Hypothalamus (tissue), 51 donors: ENCODE data around the gene NISCH.

ENCODE experiments used
- DNase-seq, 51 donors: peaks; one replicate each; lab custom pipeline; 2025; lab: John Stamatoyannopoulos, UW

The NISCH gene

DNA sequence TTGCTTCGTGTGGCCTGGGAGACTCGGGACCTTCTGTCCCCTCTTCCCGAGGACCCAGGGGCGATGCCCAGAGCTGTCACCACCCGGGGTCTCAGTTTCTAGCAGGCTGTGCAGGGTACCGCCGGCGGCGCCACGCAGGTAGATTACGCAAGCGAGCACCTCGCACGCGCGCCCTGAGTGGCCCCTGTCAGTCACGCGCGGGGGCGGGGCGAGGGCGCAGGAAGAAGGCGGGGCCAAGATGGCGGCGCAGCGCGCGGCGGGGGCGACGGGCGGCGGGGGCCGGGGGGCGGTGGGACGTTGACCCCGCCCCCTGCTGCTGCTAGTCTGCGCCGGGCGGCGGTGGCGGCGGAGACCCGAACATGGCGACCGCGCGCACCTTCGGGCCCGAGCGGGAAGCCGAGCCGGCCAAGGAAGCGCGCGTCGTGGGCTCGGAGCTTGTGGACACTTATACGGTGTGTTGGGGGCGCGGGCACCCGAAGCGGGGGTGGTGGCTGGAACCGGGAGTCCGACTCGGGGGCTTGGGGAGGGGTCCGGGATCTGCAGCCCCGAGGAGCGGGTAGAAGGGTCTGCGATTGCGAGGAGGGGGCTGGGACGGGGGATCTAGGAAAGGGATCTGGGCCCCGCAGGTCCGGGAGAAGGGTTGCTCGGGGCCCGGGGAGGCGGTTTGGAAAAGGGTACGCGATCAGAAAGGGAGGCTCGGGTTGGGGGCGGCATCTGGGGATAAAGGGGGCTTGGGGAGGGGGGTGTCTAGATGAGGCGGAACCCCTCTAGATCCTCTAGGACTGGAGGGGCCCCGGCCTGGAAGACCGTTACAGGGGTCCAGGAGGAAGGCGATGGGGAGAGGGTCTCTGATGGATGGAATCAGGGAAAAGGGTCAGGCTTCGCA is at the start of gene NISCH:
Gene NISCH, plus strand, starts transcription at position 322 of the 886 bp plus-strand sequence. Its CDS starts 38 bp downstream, at position 360.
- DNase-seq, result peak; percentile 13 to 88 (median 70)

- no peak for DNase-seq
Observed at GRCh38 chr3:52406231-52406661, 49.2 kb upstream of the NISCH start.

GRCh38 chr3:52406791-52407510 is 48.5 kb upstream of the NISCH start:
- no peak for DNase-seq

- no peak for DNase-seq
Observed at GRCh38 chr3:52407779-52408178, 47.6 kb upstream of the NISCH start.

DNA sequence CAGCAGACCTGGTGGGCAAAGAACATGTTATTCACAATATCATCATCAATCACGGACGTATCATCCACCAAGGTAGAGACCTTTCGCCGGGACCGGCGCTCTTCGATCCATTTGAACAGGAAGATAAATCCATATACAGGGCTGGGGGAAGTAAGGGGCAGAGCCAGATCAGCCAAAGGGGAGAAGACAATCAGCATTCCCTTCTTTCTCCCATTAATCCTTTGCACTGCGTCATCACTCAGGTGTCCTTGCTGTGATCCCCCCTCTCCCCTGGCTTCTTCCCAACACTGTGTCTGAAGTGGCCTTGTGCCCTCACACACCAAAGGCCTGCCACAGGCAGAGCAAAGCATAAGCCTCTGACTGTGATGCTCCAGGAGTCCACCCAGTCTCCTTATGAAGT is 46.9 kb upstream of the NISCH start:
- DNase-seq, result no peak

GRCh38 chr3:52415800-52416199 is 39.6 kb upstream of the NISCH start:
- DNase-seq, result no peak

DNA sequence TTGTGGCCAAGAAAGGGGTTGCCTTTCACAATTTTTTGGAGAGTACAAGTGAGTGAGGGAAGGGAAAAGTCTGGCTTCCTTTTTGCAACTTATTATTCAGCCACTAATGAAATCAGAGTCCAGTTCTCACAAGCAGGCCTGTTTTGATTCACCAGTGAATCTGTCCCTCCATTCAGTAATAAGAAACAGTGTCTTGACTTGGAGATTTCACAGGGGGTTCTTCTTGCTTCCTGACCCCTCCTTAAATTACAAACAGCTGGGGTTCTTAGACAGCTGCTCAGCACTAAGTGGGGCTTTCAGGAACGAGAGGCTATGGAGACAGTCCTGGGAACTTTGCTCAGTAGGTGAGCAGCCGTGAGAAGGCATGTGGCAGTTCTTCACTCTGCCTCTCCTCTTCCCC is 35.0 kb upstream of the NISCH start:
- no peak for DNase-seq

DNA sequence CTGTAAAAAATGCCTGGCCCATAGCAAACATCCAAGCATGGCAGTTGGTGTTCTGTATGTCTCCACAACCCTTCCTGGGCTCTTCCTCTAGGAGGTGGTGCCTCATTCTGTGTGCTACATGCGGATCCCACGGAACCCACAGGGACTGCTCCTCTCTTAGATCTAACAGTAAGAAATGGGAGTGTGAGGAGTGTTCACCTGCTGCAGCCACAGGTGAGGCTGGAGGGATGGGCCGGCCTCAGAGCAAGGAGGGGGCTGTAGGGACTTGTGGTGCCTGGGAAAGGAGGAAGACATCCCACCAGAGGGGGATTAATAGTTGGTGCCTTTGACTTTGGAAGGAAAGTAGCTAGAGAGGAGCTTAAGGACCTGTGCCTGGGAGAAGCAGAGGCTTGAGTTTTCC is 32.7 kb upstream of the NISCH start:
- no peak for DNase-seq

GRCh38 chr3:52423173-52423572 is 32.2 kb upstream of the NISCH start:
- DNase-seq, result no peak

DNA sequence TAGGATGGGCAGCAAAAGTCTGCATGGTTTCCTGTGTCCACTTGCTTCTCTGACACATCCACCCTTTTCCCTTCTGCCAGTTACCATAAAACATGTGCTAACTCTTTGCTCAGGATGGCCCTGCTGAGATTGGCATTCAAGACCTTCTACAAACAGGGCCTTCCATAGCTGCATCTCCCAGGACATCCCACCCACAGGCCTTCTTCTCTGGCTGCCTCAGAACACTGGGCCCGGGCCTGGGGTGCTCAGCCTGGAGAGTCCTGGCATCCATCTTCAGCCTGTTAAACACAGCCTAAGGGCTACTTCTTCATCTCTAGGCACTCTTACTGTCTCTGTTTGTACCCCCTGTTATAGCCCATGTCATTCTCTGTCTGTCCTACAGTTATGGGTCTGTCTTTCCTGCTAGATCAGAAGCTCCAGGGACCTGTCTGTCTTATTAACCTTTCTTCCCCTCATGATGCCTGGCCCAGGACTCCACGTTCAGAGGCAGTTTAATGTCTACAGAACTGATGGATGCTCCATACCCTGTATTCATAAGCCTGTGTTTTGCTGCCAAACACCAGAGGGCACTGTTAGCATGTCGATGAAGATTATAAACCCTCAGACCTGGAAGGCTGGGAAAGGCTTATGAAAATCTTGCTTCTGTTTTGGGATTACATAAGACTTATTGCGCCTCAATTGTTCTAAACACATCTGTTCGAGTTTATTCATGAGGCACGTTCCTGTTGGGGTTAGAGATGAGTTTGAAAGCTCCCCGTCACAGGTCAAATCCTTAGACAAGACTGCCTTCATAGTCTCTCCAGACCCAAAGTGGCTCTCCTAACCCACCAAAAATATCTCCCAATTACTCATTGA is 27.0 kb upstream of the NISCH start:
- DNase-seq, result peak in 29 of 51 donors; percentile 5 to 82 (median 48)

DNA sequence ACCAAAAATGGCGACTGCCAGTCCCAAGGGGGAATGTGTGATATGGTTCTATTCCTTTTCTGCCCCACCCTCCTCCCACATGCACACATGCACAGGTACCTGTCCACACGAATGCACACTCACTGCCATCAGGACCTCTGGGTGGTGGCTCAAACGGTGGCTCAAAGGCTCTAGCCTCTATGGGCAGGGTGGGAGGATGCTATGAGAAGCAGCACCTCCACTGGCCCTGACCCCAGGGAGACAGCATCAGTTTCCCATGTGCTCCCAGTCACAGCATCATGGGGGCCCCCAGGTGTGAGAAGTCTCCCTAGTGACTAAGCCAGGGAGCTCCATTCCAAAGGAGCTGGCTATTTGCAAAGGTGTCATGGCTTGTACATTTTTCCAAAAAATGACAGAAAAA is 26.4 kb upstream of the NISCH start:
- no peak for DNase-seq

DNA sequence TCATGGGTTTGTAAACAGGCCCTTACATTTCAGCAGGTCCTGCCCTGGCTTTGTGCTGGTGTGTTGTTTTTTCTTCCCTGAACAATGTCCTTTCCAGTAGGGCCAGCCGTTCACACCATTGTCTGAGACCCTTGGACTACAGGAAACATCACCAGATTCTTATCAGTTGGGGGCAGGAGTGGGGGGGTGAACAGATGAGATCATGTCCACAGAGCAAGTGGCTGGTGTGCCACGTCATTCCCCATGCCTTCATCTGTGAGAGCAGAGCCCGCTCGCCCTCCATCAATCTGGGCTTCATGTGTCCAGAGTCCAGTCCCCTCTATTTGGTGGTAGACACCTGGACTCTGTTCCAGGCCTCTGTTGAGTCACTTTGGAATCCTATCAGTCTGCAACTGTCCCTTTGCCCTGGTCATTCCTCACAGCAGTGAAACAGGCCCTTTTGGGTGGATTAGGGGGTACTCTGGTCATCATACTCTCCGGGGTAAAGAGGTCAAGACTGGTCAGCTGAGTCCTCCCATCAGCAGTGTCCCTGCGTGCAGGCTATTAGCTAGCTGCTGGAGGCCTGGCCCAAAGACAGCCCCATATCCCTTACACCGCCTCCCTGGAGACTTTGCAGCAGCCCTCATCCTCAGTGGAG is 25.5 kb upstream of the NISCH start:
- peak in 2 of 51 donors; percentile 9 to 45 for DNase-seq

- no peak for DNase-seq
Observed at GRCh38 chr3:52430416-52430810, 25.0 kb upstream of the NISCH start.

GRCh38 chr3:52431459-52432223 is 23.8 kb upstream of the NISCH start:
- DNase-seq, result no peak

GRCh38 chr3:52432225-52432624 is 23.2 kb upstream of the NISCH start:
- DNase-seq, result no peak

DNA sequence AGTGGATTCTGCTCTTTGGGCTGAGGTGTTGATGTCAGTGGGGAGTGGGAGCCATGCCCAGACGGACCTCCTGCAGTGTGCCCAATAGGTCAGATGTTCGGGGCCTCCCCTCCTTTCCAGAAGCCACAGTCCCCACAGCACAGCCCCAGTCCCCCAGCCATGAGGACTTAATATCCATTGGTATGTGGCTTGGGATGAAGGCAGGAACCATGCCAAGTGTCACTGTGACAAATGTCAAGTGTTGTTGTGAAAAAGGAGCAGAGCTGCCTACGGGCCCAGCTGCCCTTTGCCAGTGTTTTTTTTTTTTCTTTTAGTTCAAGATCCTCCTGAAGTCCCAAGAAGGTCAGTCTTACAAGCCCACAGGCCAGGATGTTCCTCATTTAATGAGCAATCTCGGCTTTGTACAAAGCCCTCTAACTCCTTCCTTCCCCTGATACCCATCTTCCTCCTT is 22.7 kb upstream of the NISCH start:
- DNase-seq, result no peak

GRCh38 chr3:52433328-52433995 is 21.9 kb upstream of the NISCH start:
- no peak for DNase-seq

GRCh38 chr3:52433996-52434479 is 21.4 kb upstream of the NISCH start:
- no peak for DNase-seq
